Suprapubic skin (tissue), 3 donors: ENCODE measurements around the gene DPYD.
"Not testable (repeated sequence)": the region's sequence is repeated elsewhere in the genome, so short reads cannot be mapped to it uniquely, and the experiment has no call there.

Source experiments
- CTCF ChIP-seq, 2 donors: fragments of 200-600 bp in 1 of 2; fragments of 450-650 bp in 1 of 2; sonication (generic) in 1 of 2; IDR thresholded peaks; one replicate each; pipeline ENCODE4 v1.5.1; 2016 to 2019; ENCODE audit warnings: antibody characterized with exemption in 2 of 2, mild to moderate bottlenecking in 1 of 2, moderate library complexity in 1 of 2
- EP300 ChIP-seq: sonication (generic); formaldehyde crosslinking; IDR thresholded peaks from one replicate; pipeline ENCODE4 v1.6.1; 2017; ENCODE audit warnings: antibody characterized with exemption
- POLR2A ChIP-seq, 2 donors: fragments of 450-650 bp; IDR thresholded peaks; one replicate each; pipeline ENCODE4 v1.6.1; 2017; ENCODE audit warnings: antibody characterized with exemption in 2 of 2, mild to moderate bottlenecking in 2 of 2, moderate library complexity in 2 of 2

- not testable (repeated sequence) for TF ChIP-seq POLR2A (IDR thresholded peaks at IDR 0.05); CTCF (IDR thresholded peaks at IDR 0.05); EP300
These were observed 571.0 kb downstream of the DPYD start for GRCh38 chr1:97349794-97350193.
